SK-N-SH (cell line): Measurements from ENCODE around the gene HTR6. TPM values are rescaled to one million over a fixed set of nuclear protein-coding genes. Genes with fewer than 3 reads are reported as not detected.

Experiments used
- CTCF ChIA-PET: fragments of 300-600, 350-600 bp; formaldehyde crosslinking; extraction: SDS; loops from one replicate; lab custom pipeline; 2021; lab: Yijun Ruan, JAX
- POLR2A ChIA-PET: fragments of 350-600 bp; sonication (Branson Sonifier 250); formaldehyde crosslinking; extraction: SDS; loops from one replicate; lab custom pipeline; 2020; ENCODE audit warnings: antibody characterized with exemption, inconsistent platforms; lab: Yijun Ruan, JAX
- DNase-seq: peaks from one replicate; pipeline ENCODE4 v3.0.0; 2012
- H2AFZ ChIP-seq: fragments of 200-600 bp; sonication (generic); 2 replicates; pipeline ENCODE4 v1.8.1; 2016; ENCODE audit warnings: antibody characterized with exemption, mild to moderate bottlenecking, low read depth
- H3F3A ChIP-seq: fragments of 200-600 bp; sonication (generic); replicated peaks from 2 replicates; pipeline ENCODE3; 2016; ENCODE audit warnings: antibody characterized with exemption, mild to moderate bottlenecking; ENCODE audit not compliant: insufficient read depth
- H3K27ac ChIP-seq, 2 experiments: fragments of 200-500 bp in 1 of 2; fragments of 200-600 bp in 1 of 2; sonication (Bioruptor generic) in 1 of 2; sonication (generic), shearing (Covaris generic) in 1 of 2; 2 replicates each; pipeline versions ENCODE4 v1.5.1 to v1.6.1; 2014 to 2016; ENCODE audit warnings: low read depth in 2 of 2, inconsistent platforms in 1 of 2, low read length in 1 of 2, mild to moderate bottlenecking in 1 of 2, mixed read lengths in 1 of 2
- H3K27me3 ChIP-seq: fragments of 200-600 bp; sonication (generic), shearing (Covaris generic); 2 replicates; pipeline ENCODE4 v1.6.1; 2016; ENCODE audit warnings: mixed run types; ENCODE audit not compliant: insufficient read depth
- H3K36me3 ChIP-seq, 2 experiments: fragments of 200-500 bp in 1 of 2; fragments of 200-600 bp in 1 of 2; sonication (Bioruptor generic) in 1 of 2; sonication (generic) in 1 of 2; replicated peaks in 1 of 2; 2 replicates each; pipeline versions ENCODE3 to v1.5.1; 2014 to 2016; ENCODE audit warnings: low read length in 1 of 2, mild to moderate bottlenecking in 1 of 2; ENCODE audit not compliant: insufficient read depth in 2 of 2, control insufficient read depth in 1 of 2
- H3K4me1 ChIP-seq, 2 experiments: fragments of 200-500 bp in 1 of 2; fragments of 200-600 bp in 1 of 2; sonication (Bioruptor generic) in 1 of 2; sonication (generic), shearing (Covaris generic) in 1 of 2; 2 replicates each; pipeline versions ENCODE4 v1.5.1 to v1.6.1; 2014 to 2016; ENCODE audit warnings: low read depth in 1 of 2, low read length in 1 of 2, mixed run types in 1 of 2; ENCODE audit not compliant: insufficient read depth in 2 of 2, control insufficient read depth in 1 of 2
- H3K4me2 ChIP-seq: fragments of 200-600 bp; sonication (generic), shearing (Covaris generic); 2 replicates; pipeline ENCODE4 v1.6.1; 2017; ENCODE audit warnings: mixed run types
- H3K4me3 ChIP-seq, 2 experiments: fragments of 200-500 bp in 1 of 2; fragments of 200-600 bp in 1 of 2; sonication (Bioruptor generic) in 1 of 2; sonication (generic), shearing (Covaris generic) in 1 of 2; 2 replicates each; pipeline versions ENCODE4 v1.5.1 to v1.8.1; 2014 to 2016; ENCODE audit warnings: low read depth in 2 of 2, inconsistent platforms in 1 of 2, low read length in 1 of 2, mild to moderate bottlenecking in 1 of 2, mixed read lengths in 1 of 2, moderate library complexity in 1 of 2
- H3K79me2 ChIP-seq: fragments of 200-600 bp; sonication (generic); 2 replicates; pipeline ENCODE4 v1.8.1; 2017; ENCODE audit warnings: mild to moderate bottlenecking; ENCODE audit not compliant: insufficient read depth
- H3K9ac ChIP-seq: fragments of 200-600 bp; sonication (generic); 2 replicates; pipeline ENCODE4 v1.6.1; 2017; ENCODE audit warnings: mixed run types
- H3K9me2 ChIP-seq: fragments of 200-600 bp; sonication (generic); 2 replicates; pipeline ENCODE4 v1.6.1; 2017; ENCODE audit warnings: mixed run types
- H3K9me3 ChIP-seq: fragments of 200-600 bp; sonication (generic); 2 replicates; pipeline ENCODE4 v1.6.1; 2017; ENCODE audit warnings: mixed run types, mild to moderate bottlenecking, moderate library complexity
- H4K20me1 ChIP-seq: fragments of 200-600 bp; sonication (generic); 2 replicates; pipeline ENCODE4 v1.6.1; 2017; ENCODE audit warnings: mild to moderate bottlenecking, mixed run types; ENCODE audit not compliant: insufficient read depth
- CHD2 ChIP-seq: fragments of 150-350 bp; IDR thresholded peaks from 2 replicates; pipeline ENCODE4 v1.6.1; 2018; ENCODE audit warnings: low read length; ENCODE audit not compliant: partially characterized antibody
- ELF1 ChIP-seq: IDR thresholded peaks from 2 replicates; pipeline ENCODE4 v1.4.0; 2012
- FOXJ3 ChIP-seq: sonication (generic); formaldehyde crosslinking; IDR thresholded peaks from 2 replicates; pipeline ENCODE4 v1.5.1; 2020; ENCODE audit warnings: mild to moderate bottlenecking, missing genetic modification reagents
- FOXM1 ChIP-seq: IDR thresholded peaks from 2 replicates; pipeline ENCODE4 v1.4.0; 2012; ENCODE audit warnings: low read depth, mild to moderate bottlenecking
- GABPA ChIP-seq: IDR thresholded peaks from 2 replicates; pipeline ENCODE4 v1.4.0; 2012; ENCODE audit warnings: low read depth, mild to moderate bottlenecking
- IRF3 ChIP-seq: fragments of 150-350 bp; IDR thresholded peaks from 2 replicates; pipeline ENCODE4 v1.6.1; 2016; ENCODE audit warnings: mild to moderate bottlenecking, low read depth, low read length
- MEF2A ChIP-seq: IDR thresholded peaks from 2 replicates; pipeline ENCODE4 v1.4.0; 2012; ENCODE audit warnings: low read depth, borderline replicate concordance
- WGBS: methylation state at CpG from one replicate; pipeline ENCODE4 v1.1.6; 2017; ENCODE audit warnings: low lambda C conversion rate; 5-methylcytosine and 5-hydroxymethylcytosine counted together
- polyA plus RNA-seq, 3 experiments: library from polyadenylated mRNA; depleted of rRNA; stranded (reverse); fragments of >200 nt; gene quantifications; 2 replicates each; pipeline ENCODE4 v1.2.3, GENCODE V29; 2012

Gene HTR6
- polyA plus RNA-seq, 1 of the 3 experiments (the other 2 are of a cell fraction), result 0.05 TPM

GRCh38 chr1:19723874-19724273, 59.2 kb downstream of the HTR6 start:
- no peaks in the 10 kb centered on the region for H3F3A ChIP-seq
- H3K9me2 ChIP-seq, result no peaks in the 10 kb centered on the region
- peaks cover 0 to 4% of the 10 kb centered on the region in 2 experiments; a peak in 1 of 4 replicates for H3K4me1 ChIP-seq
- no peaks in the 10 kb centered on the region for H4K20me1 ChIP-seq
- no peak for TF ChIP-seq GABPA
- no peak for TF ChIP-seq ELF1
- ChIA-PET CTCF (interaction anchor here (0.6 to 9.5 kb wide), 6 partner anchors 8 to 388 kb away, joined by 3 to 44 read pairs (median 4); partner anchors contain the start of gene OTUD3), POLR2A (no interaction called here)
- H3K4me2 ChIP-seq, result no peak overlapping the region
- no peak overlapping the region for H2AFZ ChIP-seq
- H3K79me2 ChIP-seq, result no peaks in the 10 kb centered on the region
- no peak overlapping the region for H3K27ac ChIP-seq
- no peak for DNase-seq
- no peaks in the 10 kb centered on the region for H3K36me3 ChIP-seq
- no peak overlapping the region for H3K4me3 ChIP-seq
- H3K9me3 ChIP-seq, result no peaks in the 10 kb centered on the region
- 65% methylated on average over 4 of the region's 4 CpGs for WGBS
- no peak overlapping the region for H3K9ac ChIP-seq
- no peaks in the 10 kb centered on the region for H3K27me3 ChIP-seq

DNA sequence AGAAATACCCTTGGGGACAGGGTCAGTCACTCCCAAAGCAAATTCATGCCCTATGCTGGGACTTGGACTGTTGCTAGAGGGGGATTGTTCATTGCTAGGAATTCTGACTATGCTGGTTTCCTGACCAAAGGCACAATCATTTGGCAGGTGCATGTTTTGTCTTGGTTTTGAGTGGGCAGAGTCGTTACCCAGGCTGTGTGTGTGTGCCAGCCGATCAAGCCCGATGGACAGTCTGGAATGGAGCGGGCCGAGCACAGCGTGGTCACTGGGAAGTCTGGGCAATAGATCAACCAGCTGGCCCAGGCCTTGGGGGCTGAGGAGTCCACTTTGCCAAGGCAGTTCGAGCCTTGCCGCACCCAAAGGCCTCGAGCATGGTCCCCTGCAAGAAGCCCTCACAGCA, 60.9 kb downstream of the HTR6 start:
- Histone ChIP-seq H3K79me2 (no peaks in the 10 kb centered on the region), H4K20me1 (no peaks in the 10 kb centered on the region), H3K4me1 (peaks cover 0 to 3% of the 10 kb centered on the region in 2 experiments; a peak in 1 of 4 replicates), H3K36me3 (peaks cover 0 to 7% of the 10 kb centered on the region in 2 experiments), H3K9me2 (no peaks in the 10 kb centered on the region), H3K9me3 (no peaks in the 10 kb centered on the region), H3K4me3 (no peak overlapping the region), H2AFZ (no peak overlapping the region), H3K4me2 (no peak overlapping the region), H3K27ac (no peak overlapping the region), H3K9ac (no peak overlapping the region), H3K27me3 (no peaks in the 10 kb centered on the region), H3F3A (no peaks in the 10 kb centered on the region)
- 80% methylated on average over 4 of the region's 9 CpGs for WGBS
- TF ChIP-seq MEF2A, result no peak
- no peak for TF ChIP-seq IRF3
- no peak for DNase-seq
- ChIA-PET CTCF (interaction anchor here (1.1 to 9.5 kb wide), 3 partner anchors 10 to 21 kb away, joined by 4 to 44 read pairs (median 21); no protein-coding TSS in a partner anchor), POLR2A (no interaction called here)

DNA sequence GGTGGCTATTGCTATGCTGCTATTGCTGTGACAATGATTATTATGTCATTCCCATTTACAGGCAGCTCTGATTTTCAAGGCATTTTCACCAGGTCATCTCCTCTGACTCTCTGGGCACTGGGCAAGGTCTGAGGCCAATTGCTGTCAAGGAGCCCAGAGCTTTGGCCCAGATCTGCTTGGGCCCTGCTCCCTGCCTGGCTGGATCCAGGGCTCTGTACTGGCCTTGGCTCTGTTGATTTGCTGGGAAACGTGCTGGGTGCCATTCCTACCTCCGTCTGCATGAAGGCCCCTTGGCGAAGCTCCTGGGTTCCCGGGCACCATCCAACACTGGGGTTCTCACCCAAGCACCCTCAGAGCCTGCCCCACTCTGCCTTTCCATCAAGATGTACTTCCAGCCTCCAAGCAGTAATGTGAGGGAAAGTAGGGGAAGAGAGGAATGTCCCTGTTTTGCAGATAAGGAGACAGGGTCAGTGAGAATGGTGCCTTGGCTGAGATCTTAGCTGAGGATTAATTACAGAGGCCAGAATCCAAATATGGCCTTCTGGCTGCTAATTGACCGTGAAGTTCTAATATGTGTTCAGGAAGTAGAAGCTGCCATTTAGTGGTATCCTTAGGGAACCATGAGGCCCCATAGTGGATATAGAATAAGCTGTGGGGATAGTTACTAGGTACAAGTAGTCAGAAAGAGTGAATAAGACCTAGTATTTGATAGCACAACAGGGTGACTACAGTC, 63.9 kb downstream of the HTR6 start:
- Histone ChIP-seq H3F3A (no peaks in the 10 kb centered on the region), H3K4me2 (no peak overlapping the region), H2AFZ (no peak overlapping the region), H3K79me2 (no peaks in the 10 kb centered on the region), H3K9ac (no peak overlapping the region), H3K4me1 (no peaks in the 10 kb centered on the region; a peak in 1 of 4 replicates), H3K36me3 (peaks cover 0 to 7% of the 10 kb centered on the region in 2 experiments), H4K20me1 (no peaks in the 10 kb centered on the region), H3K27ac (no peak overlapping the region), H3K4me3 (no peak overlapping the region), H3K9me2 (no peaks in the 10 kb centered on the region), H3K27me3 (no peaks in the 10 kb centered on the region), H3K9me3 (no peaks in the 10 kb centered on the region)
- POLR2A ChIA-PET, result interaction anchor here (0.6 kb wide), 1 partner anchor 20 kb away, joined by 4 read pairs; no protein-coding TSS in a partner anchor
- no peak for TF ChIP-seq FOXM1
- TF ChIP-seq CHD2, result no peak
- TF ChIP-seq FOXJ3, result no peak
- no peak for DNase-seq
- CTCF ChIA-PET, result interaction anchor here (0.8 to 9.5 kb wide), 5 partner anchors 13 to 66 kb away, joined by 3 to 44 read pairs (median 3); no protein-coding TSS in a partner anchor
- WGBS, result 82% methylated on average over 1 of the region's 5 CpGs
